K562 (cell line): ENCODE data around the gene SP6. TPM values are rescaled to one million over a fixed set of nuclear protein-coding genes. Genes with fewer than 3 reads are reported as not detected.

ENCODE experiments used
- ARID1B ChIP-seq: fragments of 450-650 bp; IDR thresholded peaks from 2 replicates; pipeline ENCODE4 v1.6.1; 2016; ENCODE audit warnings: antibody characterized with exemption, mild to moderate bottlenecking, inconsistent platforms
- ARID4B ChIP-seq: sonication (generic); formaldehyde crosslinking; IDR thresholded peaks from 2 replicates; pipeline ENCODE4 v1.8.0; 2022; ENCODE audit warnings: mild to moderate bottlenecking, missing genetic modification reagents
- ATF2 ChIP-seq: sonication (generic); formaldehyde crosslinking; IDR thresholded peaks from 2 replicates; pipeline ENCODE4 v1.8.1; 2022; ENCODE audit warnings: missing genetic modification reagents
- EZH2 ChIP-seq: IDR thresholded peaks from 2 replicates; pipeline ENCODE4 v1.6.1; 2012; ENCODE audit warnings: low read depth, mild to moderate bottlenecking, inconsistent platforms, low read length, borderline replicate concordance
- FOXO4 ChIP-seq: fragments of 450-650 bp; formaldehyde crosslinking; IDR thresholded peaks from 2 replicates; pipeline ENCODE4 v1.4.0; 2020; ENCODE audit warnings: mild to moderate bottlenecking, moderate library complexity
- GTF2B ChIP-seq: IDR thresholded peaks from 2 replicates; pipeline ENCODE4 v1.6.1; 2011; ENCODE audit not compliant: insufficient read length; ENCODE audit errors: extremely low read depth
- HMGN3 ChIP-seq: IDR thresholded peaks from 2 replicates; pipeline ENCODE4 v1.6.1; 2011; ENCODE audit warnings: borderline replicate concordance, low read depth, mild to moderate bottlenecking, mixed read lengths, low read length; ENCODE audit not compliant: insufficient read length; ENCODE audit errors: extremely low read depth
- HOXB6 ChIP-seq: fragments of 250-450 bp; sonication (Bioruptor Pico); IDR thresholded peaks from 2 replicates; pipeline ENCODE4 v1.5.1; 2022; ENCODE audit warnings: mild to moderate bottlenecking, borderline replicate concordance
- IRF2 ChIP-seq: sonication (generic); formaldehyde crosslinking; IDR thresholded peaks from 2 replicates; pipeline ENCODE4 v1.8.1; 2022; ENCODE audit warnings: mild to moderate bottlenecking, missing genetic modification reagents
- KLF1 ChIP-seq: fragments of 450-650 bp; IDR thresholded peaks from 2 replicates; pipeline ENCODE4 v1.6.1; 2016; ENCODE audit warnings: missing genetic modification characterization, missing compliant biosample characterization
- MCM3 ChIP-seq: fragments of 450-650 bp; IDR thresholded peaks from 2 replicates; pipeline ENCODE4 v1.6.1; 2016
- MTA3 ChIP-seq: fragments of 450-650 bp; formaldehyde crosslinking; IDR thresholded peaks from 2 replicates; pipeline ENCODE4 v1.6.1; 2017; ENCODE audit warnings: mild to moderate bottlenecking, borderline replicate concordance
- SOX6 ChIP-seq: fragments of 450-650 bp; IDR thresholded peaks from 2 replicates; pipeline ENCODE4 v1.6.1; 2014; ENCODE audit warnings: mild to moderate bottlenecking
- SRSF7 ChIP-seq: fragments of 200-400 bp; formaldehyde crosslinking; optimal IDR thresholded peaks from 2 replicates; pipeline ENCODE3; 2017; ENCODE audit warnings: mild to moderate bottlenecking, low read depth, low read length
- ZBTB5 ChIP-seq: fragments of 450-650 bp; IDR thresholded peaks from 2 replicates; pipeline ENCODE4 v1.6.1; 2017; ENCODE audit warnings: antibody characterized with exemption
- ZBTB9 ChIP-seq: fragments of 450-650 bp; formaldehyde crosslinking; IDR thresholded peaks from 2 replicates; pipeline ENCODE4 v1.4.0; 2020; ENCODE audit warnings: mild to moderate bottlenecking, moderate library complexity
- ZNF57 ChIP-seq: fragments of 450-650 bp; formaldehyde crosslinking; IDR thresholded peaks from 2 replicates; pipeline ENCODE4 v1.4.0; 2020; ENCODE audit warnings: mild to moderate bottlenecking, moderate library complexity
- polyA plus RNA-seq, 8 experiments: library from polyadenylated mRNA; depleted of rRNA in 4 of 8; stranded (reverse) in 5 of 8; unstranded in 3 of 8; fragments of >200 nt; fragmentation: Nextera tagmentation in 2 of 8; fragmentation: Illumina TruSeq in 1 of 8; extraction: Ambion mirVana in 2 of 8; extraction: Trizol in 1 of 8; gene quantifications; 2 replicates each; pipeline versions ENCODE4 v1.2.1 to v1.2.3, GENCODE V29; 2011 to 2014; ENCODE audit warnings: inconsistent platforms in 1 of 8, missing spikeins in 1 of 8
- total RNA-seq, 7 experiments: library from RNA; depleted of rRNA in 6 of 7; stranded (reverse); fragments of >200 nt in 6 of 7; fragmentation: Illumina TruSeq in 2 of 7; extraction: Trizol in 2 of 7; gene quantifications; 2 replicates each; pipeline versions ENCODE4 v1.2.1 to v1.2.3, GENCODE V29; 2011 to 2021; ENCODE audit warnings: low replicate concordance in 1 of 7

SP6 gene
- total and polyA plus RNA-seq, 9 of the 15 experiments (the other 6 are each of a cell fraction or from before 2014, with no cell fraction given) = 0.11 to 7.9 (median 2.2) TPM

- TF ChIP-seq GTF2B (no peak), ZNF57 (CRISPR knock-in tag) (no peak), ARID4B (CRISPR knock-in tag) (no peak), MTA3 (peak; percentile 99), ARID1B (peak; percentile 100), SOX6 (peak; percentile 98), SRSF7 (no peak), EZH2 (no peak; the same call in 1 of the 2 replicates), MCM3 (no peak), IRF2 (CRISPR knock-in tag) (no peak), HMGN3 (peak; percentile 100), FOXO4 (no peak), ATF2 (CRISPR knock-in tag) (no peak), HOXB6 (CRISPR knock-in tag) (no peak), ZBTB9 (CRISPR knock-in tag) (peak; percentile 97), KLF1 (tag) (peak; percentile 98), ZBTB5 (no peak)
Observed at GRCh38 chr17:47866941-47867340, 16.0 kb upstream of the SP6 start (continued).
